HFFc6 (cell line): ENCODE data around the gene LEPR. TPM values are rescaled to one million over a fixed set of nuclear protein-coding genes. Genes with fewer than 3 reads are reported as not detected.
A peak's percentile ranks its signal among the peaks of the same experiment; 100 is the strongest.

Experiments used
- DNase-seq: peaks from one replicate; pipeline ENCODE4 v3.0.0-alpha.2; 2018
- H3K27ac Mint-ChIP-seq: 2 replicates; pipeline ENCODE4 v1.8.0; 2020; ENCODE audit warnings: mild to moderate bottlenecking, mixed read lengths
- H3K27me3 Mint-ChIP-seq: 2 replicates; pipeline ENCODE4 v1.8.0; 2021; ENCODE audit warnings: mild to moderate bottlenecking, moderate library complexity, mixed read lengths; ENCODE audit not compliant: insufficient read depth
- H3K36me3 Mint-ChIP-seq: 2 replicates; pipeline ENCODE4 v1.8.0; 2021; ENCODE audit warnings: low read depth, mixed read lengths
- H3K4me1 Mint-ChIP-seq: 2 replicates; pipeline ENCODE4 v1.8.0; 2020; ENCODE audit warnings: low read depth, mixed read lengths
- H3K4me3 Mint-ChIP-seq: 2 replicates; pipeline ENCODE4 v1.8.0; 2020; ENCODE audit warnings: mild to moderate bottlenecking, moderate library complexity, mixed read lengths
- H3K9me3 Mint-ChIP-seq: 2 replicates; pipeline ENCODE4 v1.8.0; 2020; ENCODE audit warnings: mild to moderate bottlenecking, mixed read lengths
- total RNA-seq, 6 experiments: library from RNA; stranded (reverse); fragmentation: NEBNext Ultra II Directional; extraction: Animal tissue kit (Norgen Biotek cat#: 25700); gene quantifications; 2 replicates in 1 of 6; 3 replicates in 5 of 6; pipeline ENCODE4 v1.2.3, GENCODE V29; 2021
- TF ChIP-seq, protein P1 (sequence below): fragments of 200-600 bp; sonication (generic); IDR thresholded peaks from 2 replicates; pipeline ENCODE4 v1.5.0; 2021; ENCODE audit warnings: antibody characterized with exemption, mild to moderate bottlenecking

Gene LEPR
- total RNA-seq, 6 experiments from 2014 or later = 13.5 to 24.8 (median 15.4) TPM

DNA sequence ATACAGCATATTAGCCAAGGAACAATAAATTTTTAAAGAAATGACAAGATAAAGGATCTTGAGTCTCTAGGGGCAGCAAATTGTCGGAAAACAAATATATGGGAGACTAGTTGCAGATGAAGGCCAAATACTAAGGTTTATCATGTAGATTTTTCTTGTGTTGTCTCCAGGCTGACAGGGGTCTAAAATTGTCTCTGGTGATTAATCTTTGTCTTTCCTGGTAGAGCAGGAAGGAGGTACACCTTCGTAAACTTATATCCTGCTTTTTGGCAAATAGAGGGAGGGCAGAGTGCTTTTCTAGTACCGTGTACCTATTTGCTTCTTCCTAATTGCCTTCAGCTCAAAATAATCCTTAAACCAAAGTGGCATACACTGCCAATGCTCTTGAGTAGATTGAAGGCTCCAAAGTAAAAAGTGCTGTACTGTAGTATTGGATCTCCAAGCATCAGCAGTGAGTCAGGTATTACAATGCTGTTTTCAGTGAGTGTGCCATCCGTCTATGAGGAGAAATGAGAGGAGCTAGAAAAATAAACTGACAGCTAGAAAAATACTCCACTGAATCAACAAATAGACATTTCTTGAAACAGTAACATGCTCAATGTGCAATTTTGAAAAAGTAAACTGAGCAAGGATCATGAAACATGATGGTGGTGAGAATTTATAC lies 1.8 kb upstream of the LEPR start:
- DNase-seq = no peak
- peak overlapping the region; percentile 88; the same call in 1 of the 2 replicates for H3K4me3 Mint-ChIP-seq
- H3K9me3 Mint-ChIP-seq = no peaks in the 10 kb centered on the region
- no peaks in the 10 kb centered on the region for H3K36me3 Mint-ChIP-seq
- TF ChIP-seq, protein P1, sequence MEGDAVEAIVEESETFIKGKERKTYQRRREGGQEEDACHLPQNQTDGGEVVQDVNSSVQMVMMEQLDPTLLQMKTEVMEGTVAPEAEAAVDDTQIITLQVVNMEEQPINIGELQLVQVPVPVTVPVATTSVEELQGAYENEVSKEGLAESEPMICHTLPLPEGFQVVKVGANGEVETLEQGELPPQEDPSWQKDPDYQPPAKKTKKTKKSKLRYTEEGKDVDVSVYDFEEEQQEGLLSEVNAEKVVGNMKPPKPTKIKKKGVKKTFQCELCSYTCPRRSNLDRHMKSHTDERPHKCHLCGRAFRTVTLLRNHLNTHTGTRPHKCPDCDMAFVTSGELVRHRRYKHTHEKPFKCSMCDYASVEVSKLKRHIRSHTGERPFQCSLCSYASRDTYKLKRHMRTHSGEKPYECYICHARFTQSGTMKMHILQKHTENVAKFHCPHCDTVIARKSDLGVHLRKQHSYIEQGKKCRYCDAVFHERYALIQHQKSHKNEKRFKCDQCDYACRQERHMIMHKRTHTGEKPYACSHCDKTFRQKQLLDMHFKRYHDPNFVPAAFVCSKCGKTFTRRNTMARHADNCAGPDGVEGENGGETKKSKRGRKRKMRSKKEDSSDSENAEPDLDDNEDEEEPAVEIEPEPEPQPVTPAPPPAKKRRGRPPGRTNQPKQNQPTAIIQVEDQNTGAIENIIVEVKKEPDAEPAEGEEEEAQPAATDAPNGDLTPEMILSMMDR = no peak
- H3K27me3 Mint-ChIP-seq = no peaks in the 10 kb centered on the region; the same call in 1 of the 2 replicates
- H3K27ac Mint-ChIP-seq = peak overlapping the region; percentile 96
- H3K4me1 Mint-ChIP-seq = peaks cover 38% of the 10 kb centered on the region

DNA sequence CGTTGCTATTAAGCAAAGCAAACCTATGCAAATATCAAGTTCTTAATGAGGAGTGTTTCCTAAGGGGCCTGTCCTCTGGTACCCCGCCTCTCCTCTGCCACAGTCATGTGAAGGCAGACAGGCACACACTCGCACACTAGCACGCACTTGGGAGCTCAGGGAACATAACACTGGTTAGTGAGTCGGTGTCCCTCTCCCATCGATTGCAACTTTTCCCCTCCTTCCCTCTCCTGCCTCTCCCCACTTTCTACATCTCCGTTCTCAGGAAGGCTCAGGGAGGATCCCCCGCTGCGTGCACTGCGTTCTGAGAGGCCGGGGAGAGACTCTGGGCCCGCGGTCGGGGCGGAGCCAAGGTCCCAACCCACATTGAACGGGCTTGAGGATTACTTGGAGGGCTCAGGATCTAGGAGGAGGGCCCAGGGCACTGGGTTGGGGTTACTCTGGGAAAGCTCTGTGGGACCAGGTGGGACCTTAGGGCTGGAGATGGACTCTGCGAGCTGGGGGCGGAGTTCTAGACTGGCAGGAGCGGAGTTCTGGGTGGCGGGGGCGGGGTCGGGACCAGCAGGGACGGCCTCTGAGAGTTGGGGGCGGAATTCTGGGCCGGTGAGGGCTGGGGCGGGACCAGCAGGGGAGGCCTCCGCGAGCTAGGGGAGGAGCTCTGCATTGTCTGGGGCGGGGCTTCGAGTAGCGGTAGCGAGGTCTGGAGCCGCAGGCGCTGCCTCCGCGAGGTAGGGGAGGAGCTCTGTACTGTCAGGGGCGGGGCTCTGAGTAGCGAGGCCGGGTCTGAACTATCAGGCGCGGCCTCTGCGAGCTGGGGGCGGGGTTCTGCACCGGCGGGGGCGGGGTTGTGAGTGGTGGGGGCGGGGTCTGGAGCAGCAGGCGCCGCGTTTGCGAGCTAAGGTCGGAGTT lies 533 bp upstream of the LEPR start:
- TF ChIP-seq, protein P1 = no peak
- Mint-ChIP-seq H3K36me3 (no peaks in the 10 kb centered on the region; the same call in 1 of the 2 replicates), H3K27ac (peak overlapping the region; percentile 96), H3K4me1 (peaks cover 30% of the 10 kb centered on the region), H3K4me3 (peak overlapping the region; percentile 88), H3K9me3 (no peaks in the 10 kb centered on the region), H3K27me3 (no peaks in the 10 kb centered on the region; the same call in 1 of the 2 replicates)
- peak; percentile 98 for DNase-seq

DNA sequence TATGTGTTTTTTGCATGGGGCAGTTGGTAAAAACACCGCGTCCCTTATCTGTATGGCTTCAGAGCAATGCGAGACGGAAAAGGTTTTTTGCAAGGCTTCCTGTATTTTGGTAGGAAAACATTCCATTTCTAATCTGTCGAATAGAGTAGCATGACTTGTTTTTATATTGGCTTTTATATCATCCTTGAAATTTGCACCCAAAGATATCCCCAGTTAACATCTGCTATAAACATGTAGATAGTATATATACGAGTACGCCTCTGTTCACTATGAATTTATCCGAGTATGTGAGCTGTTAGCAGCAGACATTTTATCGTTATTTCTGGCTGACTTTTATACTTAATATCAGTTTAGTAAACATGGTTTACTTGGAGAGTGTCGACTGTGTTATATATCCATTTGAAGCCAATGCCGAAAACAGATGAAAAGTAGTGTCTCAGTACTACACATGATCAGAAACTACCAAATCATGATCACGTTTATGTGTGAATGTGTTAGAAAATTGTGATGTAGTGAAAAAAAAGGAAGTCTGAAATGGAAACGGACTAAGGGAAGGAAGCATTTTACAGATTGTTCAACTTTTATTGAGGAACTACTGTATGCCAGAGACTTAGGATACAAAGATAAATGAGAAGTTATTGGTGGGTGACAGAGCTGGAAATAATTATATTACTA lies 1.0 kb downstream of the LEPR start:
- Mint-ChIP-seq H3K4me1 (peaks cover 30% of the 10 kb centered on the region), H3K4me3 (no peak overlapping the region), H3K36me3 (peaks cover 14% of the 10 kb centered on the region), H3K27me3 (no peaks in the 10 kb centered on the region; the same call in none of the 2 replicates), H3K27ac (no peak overlapping the region), H3K9me3 (no peaks in the 10 kb centered on the region)
- DNase-seq = no peak
- TF ChIP-seq, protein P1 = no peak

DNA sequence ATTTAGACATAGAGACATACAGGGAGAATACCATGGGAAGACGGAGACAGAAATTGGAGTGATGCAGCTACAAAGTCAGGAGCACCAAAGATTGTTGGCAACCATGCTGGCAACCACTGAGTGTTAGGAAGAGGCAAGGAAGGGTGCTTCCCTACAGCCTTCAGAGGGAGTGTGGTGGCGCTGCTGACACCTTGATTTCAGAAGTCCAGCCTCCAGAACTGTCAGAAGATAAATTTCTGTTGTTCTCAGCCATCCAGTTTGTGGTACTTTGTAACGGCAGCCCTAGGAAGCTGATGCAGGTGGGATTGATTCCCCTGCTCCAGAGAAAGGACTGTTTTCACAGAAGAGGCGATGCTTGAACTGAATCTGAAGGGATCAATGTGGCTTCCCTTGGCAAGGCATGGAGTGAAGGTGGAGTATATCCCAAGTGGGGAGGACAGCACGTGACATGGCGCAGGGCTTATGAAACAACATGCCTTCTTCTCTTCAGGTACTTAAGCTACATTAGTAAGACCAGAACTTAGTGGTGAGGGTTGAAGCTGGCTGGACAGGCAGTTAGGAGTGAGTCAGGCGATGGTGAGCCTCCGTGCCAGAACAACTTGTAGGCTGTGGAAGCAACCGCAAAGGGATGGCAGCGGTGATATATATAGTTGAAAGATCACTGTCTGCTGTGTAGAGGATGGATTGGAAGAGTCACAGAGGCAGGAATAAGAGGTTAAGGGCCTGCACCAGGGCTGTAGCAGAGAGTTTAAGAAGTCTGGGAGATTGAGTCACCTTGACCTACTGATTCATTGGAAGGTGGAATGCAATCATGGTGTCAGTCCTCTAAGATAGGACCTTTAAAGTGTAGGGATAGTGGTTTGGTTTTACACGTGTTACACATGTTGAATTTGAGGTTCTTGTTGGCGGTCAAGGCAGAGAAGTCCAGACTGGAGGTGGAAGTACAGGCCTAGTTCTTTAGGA lies 2.1 kb downstream of the LEPR start:
- H3K27ac Mint-ChIP-seq = no peak overlapping the region
- H3K4me3 Mint-ChIP-seq = no peak overlapping the region
- H3K27me3 Mint-ChIP-seq = no peaks in the 10 kb centered on the region; the same call in none of the 2 replicates
- TF ChIP-seq, protein P1 = no peak
- DNase-seq = no peak
- no peaks in the 10 kb centered on the region for H3K9me3 Mint-ChIP-seq
- H3K4me1 Mint-ChIP-seq = peaks cover 25% of the 10 kb centered on the region
- peaks cover 16% of the 10 kb centered on the region for H3K36me3 Mint-ChIP-seq
